PC-3 (cell line): ENCODE measurements around the gene SAMD4A.

Experiments
- EZH2 ChIP-seq: fragments of 300-600 bp; sonication (generic); IDR thresholded peaks from one replicate; pipeline ENCODE4 v1.6.1; 2017; ENCODE audit warnings: antibody characterized with exemption, mild to moderate bottlenecking, low read length; ENCODE audit not compliant: unreplicated experiment
- TF ChIP-seq, protein P1 (sequence below): fragments of 300-600 bp; sonication (generic); conservative IDR thresholded peaks from 2 replicates; pipeline ENCODE4 v1.5.1; 2017; ENCODE audit warnings: antibody characterized with exemption, low read depth, mild to moderate bottlenecking, low read length

DNA sequence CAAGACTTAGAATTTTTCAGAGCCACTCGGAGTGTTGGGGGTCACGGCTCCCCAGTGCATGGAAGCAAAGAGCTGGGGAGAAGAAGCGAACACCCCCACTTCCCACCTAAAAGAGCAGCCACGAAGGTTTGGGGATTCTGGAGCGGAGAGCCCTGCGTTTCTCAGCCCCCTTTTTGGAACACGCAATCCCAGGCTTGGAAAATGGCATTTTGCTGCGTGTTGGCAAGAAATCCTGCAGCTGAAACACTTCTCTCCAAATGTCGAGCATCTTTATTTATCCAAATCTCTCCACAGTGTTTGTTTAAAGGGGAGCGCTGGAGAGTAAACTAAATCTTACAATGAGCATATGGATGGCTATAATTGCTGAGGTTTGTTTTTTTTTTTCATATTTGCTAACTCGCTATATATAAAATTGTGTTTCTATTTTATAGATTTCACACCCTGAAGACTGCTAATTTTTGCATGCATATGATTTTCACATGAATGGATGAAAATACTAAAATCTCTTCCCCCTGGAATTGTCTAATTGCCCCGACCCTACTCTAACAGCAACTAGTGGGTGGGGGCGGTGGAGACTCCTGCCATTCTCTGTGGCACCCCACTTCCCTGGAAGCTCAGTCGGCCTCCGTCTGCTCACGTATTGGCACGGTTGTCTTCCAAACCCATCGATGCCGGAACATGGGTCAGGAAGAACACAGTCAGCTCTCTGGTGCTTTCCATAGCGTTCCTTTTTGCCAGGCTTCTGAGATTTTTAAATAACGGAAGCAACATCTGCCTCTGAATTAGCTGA lies 215.2 kb downstream of the SAMD4A start:
- TF ChIP-seq, protein P1, sequence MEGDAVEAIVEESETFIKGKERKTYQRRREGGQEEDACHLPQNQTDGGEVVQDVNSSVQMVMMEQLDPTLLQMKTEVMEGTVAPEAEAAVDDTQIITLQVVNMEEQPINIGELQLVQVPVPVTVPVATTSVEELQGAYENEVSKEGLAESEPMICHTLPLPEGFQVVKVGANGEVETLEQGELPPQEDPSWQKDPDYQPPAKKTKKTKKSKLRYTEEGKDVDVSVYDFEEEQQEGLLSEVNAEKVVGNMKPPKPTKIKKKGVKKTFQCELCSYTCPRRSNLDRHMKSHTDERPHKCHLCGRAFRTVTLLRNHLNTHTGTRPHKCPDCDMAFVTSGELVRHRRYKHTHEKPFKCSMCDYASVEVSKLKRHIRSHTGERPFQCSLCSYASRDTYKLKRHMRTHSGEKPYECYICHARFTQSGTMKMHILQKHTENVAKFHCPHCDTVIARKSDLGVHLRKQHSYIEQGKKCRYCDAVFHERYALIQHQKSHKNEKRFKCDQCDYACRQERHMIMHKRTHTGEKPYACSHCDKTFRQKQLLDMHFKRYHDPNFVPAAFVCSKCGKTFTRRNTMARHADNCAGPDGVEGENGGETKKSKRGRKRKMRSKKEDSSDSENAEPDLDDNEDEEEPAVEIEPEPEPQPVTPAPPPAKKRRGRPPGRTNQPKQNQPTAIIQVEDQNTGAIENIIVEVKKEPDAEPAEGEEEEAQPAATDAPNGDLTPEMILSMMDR, result no peak
- TF ChIP-seq EZH2, result no peak
